Parathyroid adenoma (tissue), 2 donors: Measurements from ENCODE around the gene TMEM53.
"Not testable (repeated sequence)": the region's sequence is repeated elsewhere in the genome, so short reads cannot be mapped to it uniquely, and the experiment has no call there.

Experiments
- H2AFZ ChIP-seq: fragments of 300-600 bp; sonication (generic); one replicate; pipeline ENCODE4 v1.7.0; 2017; ENCODE audit warnings: antibody characterized with exemption, mild to moderate bottlenecking
- H3K27ac ChIP-seq: fragments of 300-600 bp; sonication (generic); one replicate; pipeline ENCODE4 v1.7.0; 2017
- H3K27me3 ChIP-seq: fragments of 300-600 bp; sonication (generic); one replicate; pipeline ENCODE4 v1.7.0; 2017; ENCODE audit warnings: low read length; ENCODE audit not compliant: control insufficient read depth, insufficient read depth
- H3K36me3 ChIP-seq: fragments of 300-600 bp; sonication (generic); one replicate; pipeline ENCODE4 v1.7.0; 2017; ENCODE audit warnings: low read length; ENCODE audit not compliant: control insufficient read depth, insufficient read depth
- H3K4me1 ChIP-seq: fragments of 300-600 bp; sonication (generic); one replicate; pipeline ENCODE4 v1.7.0; 2017; ENCODE audit warnings: control low read depth
- H3K4me2 ChIP-seq: fragments of 300-600 bp; sonication (generic); one replicate; pipeline ENCODE4 v1.7.0; 2017; ENCODE audit warnings: low read length
- H3K4me3 ChIP-seq: fragments of 300-600 bp; sonication (generic); one replicate; pipeline ENCODE4 v1.7.0; 2017; ENCODE audit warnings: low read depth, low read length
- H3K79me2 ChIP-seq: fragments of 300-600 bp; sonication (generic); one replicate; pipeline ENCODE4 v1.7.0; 2017; ENCODE audit warnings: control low read depth
- H3K9ac ChIP-seq: fragments of 300-600 bp; sonication (generic); one replicate; pipeline ENCODE4 v1.7.0; 2017; ENCODE audit warnings: mild to moderate bottlenecking
- H3K9me3 ChIP-seq: fragments of 300-600 bp; sonication (generic); one replicate; pipeline ENCODE4 v1.7.0; 2017; ENCODE audit warnings: low read length; ENCODE audit not compliant: control insufficient read depth
- CTCF ChIP-seq: fragments of 300-600 bp; sonication (generic); IDR thresholded peaks from one replicate; pipeline ENCODE4 v1.7.0; 2017; ENCODE audit warnings: antibody characterized with exemption, mild to moderate bottlenecking
- donor health status: primary hyperparathyroidism.

Gene TMEM53

GRCh38 chr1:44673675-44674112 is 587 bp downstream of the TMEM53 start:
- Histone ChIP-seq H3K4me3 (peak overlapping the region; percentile 85), H3K36me3 (no peaks in the 10 kb centered on the region), H3K4me1 (no peaks in the 10 kb centered on the region), H2AFZ (peak overlapping the region; percentile 93), H3K4me2 (peak overlapping the region; percentile 86), H3K9ac (no peak overlapping the region), H3K27ac (peak overlapping the region; percentile 95), H3K27me3 (no peaks in the 10 kb centered on the region), H3K9me3 (no peaks in the 10 kb centered on the region), H3K79me2 (no peaks in the 10 kb centered on the region)
- TF ChIP-seq CTCF = no peak

GRCh38 chr1:44672961-44673674 is 1.2 kb downstream of the TMEM53 start:
- H3K36me3 ChIP-seq = no peaks in the 10 kb centered on the region
- peak overlapping the region; percentile 86 for H3K4me2 ChIP-seq
- H2AFZ ChIP-seq = peak overlapping the region; percentile 93
- no peaks in the 10 kb centered on the region for H3K27me3 ChIP-seq
- no peaks in the 10 kb centered on the region for H3K79me2 ChIP-seq
- H3K9me3 ChIP-seq = no peaks in the 10 kb centered on the region
- peak overlapping the region; percentile 85 for H3K4me3 ChIP-seq
- no peaks in the 10 kb centered on the region for H3K4me1 ChIP-seq
- no peak for TF ChIP-seq CTCF
- peak overlapping the region; percentile 95 for H3K27ac ChIP-seq
- H3K9ac ChIP-seq = no peak overlapping the region

GRCh38 chr1:44672254-44672955 is 1.9 kb downstream of the TMEM53 start:
- Histone ChIP-seq H2AFZ (no peak overlapping the region), H3K36me3 (no peaks in the 10 kb centered on the region), H3K4me2 (no peak overlapping the region), H3K79me2 (no peaks in the 10 kb centered on the region), H3K27me3 (no peaks in the 10 kb centered on the region), H3K9ac (no peak overlapping the region), H3K4me1 (no peaks in the 10 kb centered on the region), H3K9me3 (no peaks in the 10 kb centered on the region), H3K4me3 (no peak overlapping the region), H3K27ac (no peak overlapping the region)
- TF ChIP-seq CTCF = no peak

GRCh38 chr1:44670751-44671640 is 3.3 kb downstream of the TMEM53 start:
- TF ChIP-seq CTCF = no peak
- Histone ChIP-seq H3K36me3 (no peaks in the 10 kb centered on the region), H2AFZ (no peak overlapping the region), H3K4me2 (no peak overlapping the region), H3K27ac (no peak overlapping the region), H3K9ac (no peak overlapping the region), H3K79me2 (no peaks in the 10 kb centered on the region), H3K27me3 (no peaks in the 10 kb centered on the region), H3K4me3 (no peak overlapping the region), H3K9me3 (no peaks in the 10 kb centered on the region), H3K4me1 (no peaks in the 10 kb centered on the region)

GRCh38 chr1:44666719-44667118 is 7.6 kb downstream of the TMEM53 start:
- H3K36me3 ChIP-seq, H3K9ac ChIP-seq, H2AFZ ChIP-seq, H3K4me1 ChIP-seq, H3K4me2 ChIP-seq, H3K4me3 ChIP-seq, H3K27ac ChIP-seq, H3K9me3 ChIP-seq, H3K27me3 ChIP-seq, H3K79me2 ChIP-seq: not testable (repeated sequence)
